ENCODE data around the gene LRRK1.

The LRRK1 gene

DNA sequence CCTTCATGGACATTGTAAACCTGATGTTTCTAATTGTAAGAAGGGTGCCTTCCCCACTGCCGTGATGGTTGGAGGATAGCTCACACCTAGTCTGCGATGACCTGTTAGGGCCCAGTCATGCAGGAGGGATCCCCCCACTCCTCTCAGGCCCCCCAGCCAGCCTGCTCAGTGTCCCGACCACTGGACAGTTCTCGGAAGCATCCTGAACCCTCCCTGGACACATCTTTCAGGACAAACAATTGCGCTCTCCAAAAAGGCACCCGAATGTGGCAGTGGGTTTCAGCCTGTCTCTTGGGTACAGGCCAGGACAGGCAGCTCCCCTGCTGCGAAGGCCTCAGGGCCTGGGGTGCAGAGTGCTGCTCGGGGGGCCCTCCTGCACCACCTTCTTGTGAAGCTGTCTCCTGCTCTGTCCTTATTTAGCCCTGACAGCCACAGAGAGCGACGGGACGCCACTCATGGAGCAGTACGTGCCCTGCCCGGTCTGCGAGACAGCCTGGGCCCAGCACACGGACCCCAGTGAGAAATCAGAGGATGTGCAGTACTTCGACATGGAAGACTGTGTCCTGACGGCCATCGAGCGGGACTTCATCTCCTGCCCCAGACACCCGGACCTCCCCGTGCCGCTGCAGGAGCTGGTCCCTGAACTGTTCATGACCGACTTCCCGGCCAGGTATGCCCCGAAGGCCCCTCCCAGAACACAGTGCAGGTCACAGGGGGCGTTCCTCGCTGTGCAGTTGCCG is 132.3 kb downstream of the LRRK1 start:
- in situ Hi-C loops (cut with MboI; ENCODE audit: low sequenced_read_pairs), result no loop called here

DNA sequence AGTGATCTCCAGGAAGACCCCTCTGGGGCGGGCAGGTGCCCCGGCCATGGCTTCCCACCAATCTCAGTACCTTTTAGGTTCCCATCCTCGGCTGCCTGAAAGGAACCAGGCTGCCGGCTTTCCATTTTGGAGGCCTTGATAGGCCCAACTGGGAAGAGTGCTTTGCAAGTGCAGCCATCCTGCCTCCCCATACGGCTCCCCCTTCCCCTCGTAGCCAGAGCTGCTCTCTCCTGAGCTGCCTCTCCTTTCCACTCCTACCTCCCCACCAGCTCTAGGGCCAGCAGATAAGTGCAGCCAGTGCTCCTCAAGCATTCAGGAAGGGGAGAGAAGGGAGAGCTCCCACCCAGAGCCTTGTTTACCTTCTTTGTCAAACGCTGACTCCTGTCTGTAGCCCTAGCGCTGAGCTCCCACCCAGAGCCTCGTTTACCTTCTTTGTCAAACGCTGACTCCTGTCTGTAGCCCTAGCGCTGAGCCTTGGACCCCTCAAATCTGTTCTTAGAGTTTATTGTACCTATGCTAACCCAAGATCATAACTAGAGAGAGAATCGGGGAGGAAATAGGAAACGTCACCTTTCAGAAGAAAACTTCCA is 133.0 kb downstream of the LRRK1 start:
- in situ Hi-C loops (cut with MboI; ENCODE audit: low sequenced_read_pairs), result no loop called here

GRCh38 chr15:101052681-101053121 is 133.5 kb downstream of the LRRK1 start:
- in situ Hi-C loops (cut with MboI; ENCODE audit: low sequenced_read_pairs), result no loop called here

DNA sequence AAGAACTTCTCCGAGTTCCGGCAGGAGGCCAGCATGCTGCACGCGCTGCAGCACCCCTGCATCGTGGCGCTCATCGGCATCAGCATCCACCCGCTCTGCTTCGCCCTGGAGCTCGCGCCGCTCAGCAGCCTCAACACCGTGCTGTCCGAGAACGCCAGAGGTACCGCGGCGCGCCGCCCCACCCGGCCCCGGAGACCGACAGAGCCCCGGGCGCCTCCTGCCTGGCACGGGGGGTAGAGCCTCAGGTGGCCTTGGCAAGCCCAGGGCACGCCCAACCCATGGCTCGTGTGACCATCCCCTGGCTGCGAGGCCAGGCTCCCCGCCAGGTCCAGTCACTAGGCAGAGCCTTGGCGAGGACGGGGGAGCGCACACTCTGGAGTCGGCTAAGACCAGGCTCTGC is 134.1 kb downstream of the LRRK1 start:
- in situ Hi-C loops (cut with MboI; ENCODE audit: low sequenced_read_pairs), result no loop called here

DNA sequence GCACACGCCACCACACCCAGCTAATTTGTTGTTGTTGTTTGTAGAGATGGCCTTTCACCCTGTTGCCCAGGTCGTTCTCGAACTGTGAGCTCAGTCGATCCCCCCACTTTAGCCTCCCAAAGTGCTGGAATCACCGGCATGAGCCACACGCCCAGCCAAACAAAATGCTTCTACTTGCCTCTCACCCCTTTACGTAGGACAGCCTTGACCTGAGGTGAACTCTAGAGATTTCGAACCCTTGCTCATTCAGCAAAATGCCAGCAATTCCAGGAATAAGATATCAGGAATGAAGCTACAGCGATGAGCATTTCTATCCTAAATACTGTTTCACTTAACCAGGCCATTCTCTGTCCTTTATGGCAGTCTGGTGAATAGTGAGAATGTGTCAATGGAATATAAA is 135.0 kb downstream of the LRRK1 start:
- in situ Hi-C loops (cut with MboI; ENCODE audit: low sequenced_read_pairs), result no loop called here

- in situ Hi-C loops (cut with MboI; ENCODE audit: low sequenced_read_pairs), result no loop called here
Measured at GRCh38 chr15:101054991-101055390, 135.8 kb downstream of the LRRK1 start.

GRCh38 chr15:101055411-101055810 is 136.3 kb downstream of the LRRK1 start:
- in situ Hi-C loops (cut with MboI; ENCODE audit: low sequenced_read_pairs), result no loop called here

DNA sequence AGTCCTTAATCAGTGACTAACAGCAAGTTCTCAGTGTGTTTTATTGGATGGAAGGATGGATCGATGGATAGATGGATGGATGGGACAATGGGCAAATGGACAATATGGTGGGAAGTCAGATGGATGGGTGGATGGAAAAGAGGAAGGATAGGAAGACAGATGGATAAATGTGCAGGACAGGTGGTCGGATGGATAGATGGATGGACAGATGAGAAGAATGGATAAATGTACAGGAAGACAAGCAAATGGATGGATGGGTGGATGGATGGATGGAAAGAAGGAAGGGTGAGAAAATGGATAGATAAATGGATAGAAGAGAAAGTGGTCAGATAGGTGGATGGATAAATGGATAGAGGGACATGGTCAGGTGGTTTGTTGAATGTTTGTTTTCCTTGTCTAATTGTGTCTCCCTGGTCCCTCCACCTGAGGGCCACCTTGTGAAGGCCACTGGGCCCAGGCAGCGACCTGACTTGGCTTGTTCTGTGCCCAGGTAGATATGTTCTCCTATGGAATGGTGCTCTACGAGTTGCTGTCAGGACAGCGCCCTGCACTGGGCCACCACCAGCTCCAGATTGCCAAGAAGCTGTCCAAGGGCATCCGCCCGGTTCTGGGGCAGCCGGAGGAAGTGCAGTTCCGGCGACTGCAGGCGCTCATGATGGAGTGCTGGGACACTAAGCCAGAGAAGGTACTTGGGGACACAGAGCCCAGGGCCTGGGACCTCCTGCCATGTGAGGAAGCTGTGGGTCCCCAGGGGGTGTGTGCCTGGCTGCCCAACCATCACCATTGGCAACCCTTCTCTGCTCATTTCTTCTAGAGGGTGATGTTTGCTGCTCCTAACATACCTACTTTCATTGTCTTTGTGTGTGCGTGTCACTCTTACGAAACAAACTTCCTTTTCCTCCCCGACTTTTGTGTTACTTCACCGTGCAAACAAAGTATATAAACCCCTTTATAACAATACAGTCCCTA is 137.5 kb downstream of the LRRK1 start:
- in situ Hi-C loops (cut with MboI; ENCODE audit: low sequenced_read_pairs), result no loop called here

DNA sequence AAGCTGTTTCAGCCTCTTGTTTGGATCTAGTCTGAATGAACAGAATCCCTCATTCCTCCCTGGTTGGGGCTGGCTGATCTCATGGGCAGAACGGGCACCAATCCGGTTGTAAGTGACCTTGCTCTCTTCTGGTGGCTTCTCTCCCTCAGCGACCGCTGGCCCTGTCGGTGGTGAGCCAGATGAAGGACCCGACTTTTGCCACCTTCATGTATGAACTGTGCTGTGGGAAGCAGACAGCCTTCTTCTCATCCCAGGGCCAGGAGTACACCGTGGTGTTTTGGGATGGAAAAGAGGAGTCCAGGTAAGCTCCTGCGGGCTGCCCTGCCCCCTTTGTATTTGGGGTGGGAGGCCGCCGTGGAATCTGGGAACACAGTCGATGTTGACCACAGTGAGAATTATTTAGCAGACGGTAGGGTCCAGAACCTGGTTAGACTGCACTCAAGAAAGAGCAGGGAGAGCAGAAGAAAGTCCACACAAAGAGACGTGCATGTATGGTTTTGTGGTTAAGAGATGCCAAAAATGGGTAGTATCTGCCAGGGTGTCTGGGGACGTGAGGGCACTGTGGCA is 138.8 kb downstream of the LRRK1 start:
- in situ Hi-C loops (cut with MboI; ENCODE audit: low sequenced_read_pairs), result no loop called here

DNA sequence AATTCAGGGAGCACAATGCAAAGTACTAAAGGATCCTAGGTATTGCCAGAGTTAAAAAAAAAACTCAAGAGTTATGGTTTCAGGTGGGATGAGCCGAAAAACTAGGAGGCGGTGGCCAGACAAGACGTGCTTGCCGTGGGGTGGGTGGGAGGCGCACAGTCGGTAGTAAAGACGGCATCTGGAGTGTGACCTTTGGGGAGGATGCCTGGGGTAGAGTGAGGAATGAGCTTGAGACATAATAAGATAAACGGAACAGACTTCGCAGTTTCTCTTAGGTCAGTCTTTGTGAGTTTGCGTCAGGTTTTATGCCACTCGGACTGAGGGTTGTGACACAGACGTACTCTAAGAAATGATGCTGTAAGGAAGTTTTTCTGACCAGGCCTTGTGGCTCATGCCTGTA is 139.6 kb downstream of the LRRK1 start:
- in situ Hi-C loops (cut with MboI; ENCODE audit: low sequenced_read_pairs), result no loop called here

- in situ Hi-C loops (cut with MboI; ENCODE audit: low sequenced_read_pairs), result no loop called here
Measured at GRCh38 chr15:101059381-101060341, 140.5 kb downstream of the LRRK1 start.

DNA sequence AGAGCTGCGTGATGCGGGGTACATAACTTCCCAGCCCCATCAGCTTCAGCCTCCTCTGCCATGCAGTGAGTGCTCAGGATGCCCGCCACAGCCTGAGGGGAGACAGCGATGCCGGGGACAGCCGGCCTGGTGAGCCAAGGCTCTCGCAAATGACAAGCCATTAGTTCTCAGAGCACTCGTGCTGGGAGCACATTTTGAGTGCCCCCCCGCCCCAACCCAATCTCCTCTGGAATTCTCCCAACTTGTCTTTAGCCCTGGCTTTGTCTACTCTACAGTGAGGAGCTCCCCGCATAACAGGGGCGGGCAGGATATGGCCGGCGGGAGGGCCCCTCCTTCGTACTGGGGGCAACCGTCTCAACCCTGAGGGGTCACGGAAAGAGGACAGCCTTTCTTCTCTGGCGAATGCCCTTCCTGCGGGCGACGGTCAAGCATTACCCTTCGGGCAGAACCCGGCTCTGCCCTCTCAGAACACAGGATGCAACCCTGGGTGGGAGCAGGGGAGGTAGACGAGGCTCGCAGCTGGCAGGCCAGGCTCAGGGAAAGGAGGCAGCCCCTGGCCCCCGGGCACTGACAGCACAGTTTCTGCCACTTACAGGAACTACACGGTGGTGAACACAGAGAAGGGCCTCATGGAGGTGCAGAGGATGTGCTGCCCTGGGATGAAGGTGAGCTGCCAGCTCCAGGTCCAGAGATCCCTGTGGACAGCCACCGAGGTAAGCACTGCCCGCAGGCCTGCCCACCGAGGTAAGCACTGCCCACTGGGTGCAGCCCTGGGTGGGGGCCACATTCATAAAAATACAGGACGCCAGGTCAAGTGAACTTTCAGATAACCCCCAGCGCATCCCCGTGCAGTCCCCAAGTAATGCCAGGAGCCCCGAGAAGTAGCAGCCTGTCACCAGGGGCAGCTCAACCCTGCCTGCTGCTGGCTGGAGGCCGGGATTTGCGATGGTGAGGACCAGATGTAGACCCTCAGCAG is 141.7 kb downstream of the LRRK1 start:
- in situ Hi-C loops (cut with MboI; ENCODE audit: low sequenced_read_pairs), result no loop called here

DNA sequence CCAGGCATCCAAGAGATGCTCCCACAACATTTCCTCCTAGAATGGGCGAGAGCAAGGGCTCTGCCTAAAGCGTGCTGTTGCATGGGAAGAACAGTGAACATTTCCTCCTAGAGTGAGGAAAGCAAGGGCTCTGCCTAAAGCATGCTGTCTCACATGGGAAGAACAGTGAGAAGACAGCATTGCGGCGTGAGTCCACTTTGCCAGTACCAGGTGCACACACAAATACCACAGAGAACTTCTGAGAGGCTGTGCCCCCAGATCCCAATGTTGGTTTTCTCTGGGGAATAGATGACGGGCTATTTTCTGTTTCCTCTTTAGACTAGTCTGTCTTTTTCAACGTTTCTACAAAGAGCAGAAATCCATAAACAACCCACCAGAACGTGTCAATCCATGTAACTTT is 142.9 kb downstream of the LRRK1 start:
- in situ Hi-C loops (cut with MboI; ENCODE audit: low sequenced_read_pairs), result no loop called here

DNA sequence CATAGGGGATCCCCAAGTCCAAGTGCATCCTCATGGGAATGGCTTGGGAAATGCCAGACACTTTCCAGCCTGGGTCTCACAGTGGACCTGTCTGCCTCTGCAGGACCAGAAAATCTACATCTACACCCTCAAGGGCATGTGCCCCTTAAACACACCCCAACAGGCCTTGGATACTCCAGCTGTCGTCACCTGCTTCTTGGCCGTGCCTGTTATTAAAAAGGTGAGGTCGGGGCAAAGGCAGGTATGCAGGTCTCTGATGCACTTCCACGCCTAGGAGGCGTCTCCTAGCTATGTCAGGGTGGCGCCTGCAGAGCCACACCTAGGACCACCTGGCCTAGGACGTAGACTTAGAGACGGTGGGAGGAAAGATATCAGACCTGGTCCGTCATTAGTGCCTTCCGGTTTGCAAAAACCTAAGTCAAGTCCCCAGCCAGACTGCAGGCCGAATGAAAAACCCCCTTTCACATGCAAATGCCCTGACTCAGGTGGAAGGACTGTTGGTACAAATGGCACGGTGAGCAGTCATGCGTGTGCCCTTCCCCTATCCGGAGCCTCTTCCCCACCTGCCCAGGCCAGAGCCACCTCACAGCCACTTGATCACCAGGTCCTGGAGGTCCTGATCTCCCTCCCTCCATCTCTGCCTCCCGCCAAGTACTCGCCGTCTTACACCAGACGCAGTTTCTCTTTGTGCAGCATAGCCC is 143.5 kb downstream of the LRRK1 start:
- in situ Hi-C loops (cut with MboI; ENCODE audit: low sequenced_read_pairs), result no loop called here

DNA sequence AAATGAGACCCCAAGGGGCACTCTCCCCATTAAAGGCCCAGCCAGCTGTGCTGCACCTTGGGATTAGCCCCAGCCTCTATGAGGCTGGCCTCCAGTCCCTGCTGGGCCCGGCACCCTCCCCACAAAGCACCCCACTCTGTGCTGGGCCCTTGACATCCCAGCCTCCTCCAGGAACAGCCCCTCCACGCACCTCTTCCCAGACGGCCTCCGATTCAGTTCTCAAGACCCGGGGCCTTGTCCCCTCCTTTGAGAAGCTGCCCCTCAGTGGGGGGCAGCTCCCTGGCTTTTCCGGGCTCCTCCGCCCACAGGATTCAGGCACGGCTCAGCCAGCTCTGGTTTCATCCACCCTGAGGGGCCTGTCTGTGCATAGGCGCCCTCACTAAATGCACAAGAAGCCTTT is 144.1 kb downstream of the LRRK1 start:
- in situ Hi-C loops (cut with MboI; ENCODE audit: low sequenced_read_pairs), result no loop called here

DNA sequence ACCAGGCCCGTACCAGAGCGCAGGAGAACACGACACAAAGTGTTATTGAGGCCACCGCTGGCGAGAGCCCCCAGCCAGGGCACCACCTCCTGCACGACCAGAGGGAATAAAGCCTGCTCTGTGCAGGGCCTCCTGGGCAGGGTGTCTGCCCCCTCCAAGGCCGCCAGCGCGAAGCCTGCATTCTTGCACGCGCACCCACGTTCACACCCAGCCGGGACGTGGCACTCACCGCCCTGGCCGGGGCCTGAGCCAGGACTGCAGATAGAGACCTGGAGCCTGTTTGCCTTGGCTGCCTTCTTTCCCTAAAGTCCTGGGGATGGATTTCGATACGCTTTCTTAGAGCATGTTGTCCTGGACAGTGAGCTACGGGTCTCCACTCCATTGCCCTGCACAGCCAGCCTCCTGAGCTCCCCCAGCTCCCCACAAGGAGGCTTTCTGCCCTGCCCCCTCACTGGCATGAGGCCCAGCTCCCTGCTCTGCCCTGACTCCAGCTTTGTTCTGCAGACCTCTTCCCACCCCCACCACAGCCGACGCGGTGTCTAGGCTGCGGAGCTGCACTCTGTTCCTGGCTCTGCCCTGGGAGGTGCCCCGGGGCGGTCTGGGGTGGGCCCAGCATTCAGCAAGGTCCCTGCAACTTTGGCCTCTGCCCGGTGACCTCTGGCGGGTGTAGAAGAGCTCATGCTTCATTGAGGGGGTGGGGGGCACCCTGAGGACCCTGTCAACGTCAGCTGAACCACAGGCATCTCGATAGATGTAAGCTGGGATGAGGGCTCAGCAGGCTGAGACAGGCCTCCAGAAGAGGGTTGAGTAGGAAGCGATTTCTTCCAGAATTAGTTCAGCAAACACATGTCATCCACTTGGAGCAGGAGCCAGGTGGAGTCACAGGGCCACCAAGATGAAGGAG is 145.0 kb downstream of the LRRK1 start:
- in situ Hi-C loops (cut with MboI; ENCODE audit: low sequenced_read_pairs), result no loop called here

DNA sequence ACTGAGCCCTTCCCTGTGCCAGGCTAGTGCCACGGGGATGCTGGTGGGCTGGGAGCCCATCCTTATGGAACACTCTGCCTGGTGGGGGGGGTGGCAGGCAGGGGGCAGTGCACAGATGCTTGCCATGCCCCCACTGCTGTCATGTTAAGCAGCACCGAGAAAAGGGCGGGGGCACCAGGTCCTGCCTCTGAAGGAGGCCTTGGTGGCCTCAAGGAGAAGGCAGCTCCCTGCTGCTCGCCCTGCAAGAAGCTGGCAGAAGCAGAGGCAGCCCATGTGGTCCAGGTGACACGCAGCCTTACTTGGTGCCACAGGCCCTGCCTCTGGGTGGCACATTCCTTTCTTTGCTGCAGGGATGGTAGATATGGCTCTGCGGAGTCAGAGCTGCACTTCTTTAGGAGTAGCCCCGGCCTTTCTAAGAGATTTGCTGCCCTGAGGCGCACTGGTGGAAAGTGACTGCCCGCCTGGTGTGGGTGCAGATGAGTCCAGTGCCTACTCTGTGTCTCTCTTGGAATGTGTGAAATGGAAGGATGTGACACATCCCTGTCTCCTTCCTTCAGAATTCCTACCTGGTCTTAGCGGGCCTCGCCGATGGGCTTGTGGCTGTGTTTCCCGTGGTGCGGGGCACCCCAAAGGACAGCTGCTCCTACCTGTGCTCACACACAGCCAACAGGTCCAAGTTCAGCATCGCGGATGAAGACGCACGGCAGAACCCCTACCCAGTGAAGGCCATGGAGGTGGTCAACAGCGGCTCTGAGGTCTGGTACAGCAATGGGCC is 145.8 kb downstream of the LRRK1 start:
- in situ Hi-C loops (cut with MboI; ENCODE audit: low sequenced_read_pairs), result no loop called here

All from hTERT RPE-1 (cell line).